HG03378 (cell line): ENCODE results near the gene GALE.
"Not testable (repeated sequence)": the region's sequence is repeated elsewhere in the genome, so short reads cannot be mapped to it uniquely, and the experiment has no call there.

ENCODE experiments used
- ATAC-seq: cut with Tn5 transposase; IDR thresholded peaks from one replicate; pipeline ENCODE4 v1.9.1; 2021; ENCODE audit warnings: mild to moderate bottlenecking, moderate library complexity; ENCODE audit not compliant: unreplicated experiment

The GALE gene

GRCh38 chr1:23800400-23801337 lies at the start of gene GALE:
Gene GALE, minus strand, starts transcription at chr1:23800754. Its CDS starts 1,747 bp downstream, at chr1:23799007.
- ATAC-seq = no peak

GRCh38 chr1:23848673-23849616 lies 48.4 kb upstream of the GALE start:
- no peak for ATAC-seq

- not testable (repeated sequence) for ATAC-seq
Measured at GRCh38 chr1:23847482-23848095, 47.0 kb upstream of the GALE start.

- ATAC-seq = no peak
Measured at GRCh38 chr1:23845163-23845562, 44.6 kb upstream of the GALE start.

- ATAC-seq = no peak
Measured at GRCh38 chr1:23843644-23844043, 43.1 kb upstream of the GALE start.

- ATAC-seq = no peak
Measured at GRCh38 chr1:23838401-23838866, 37.9 kb upstream of the GALE start.

- ATAC-seq = no peak
Measured at GRCh38 chr1:23837908-23838307, 37.4 kb upstream of the GALE start.

- no peak for ATAC-seq
Measured at GRCh38 chr1:23836037-23836436, 35.5 kb upstream of the GALE start.

- ATAC-seq = not testable (repeated sequence)
Measured at GRCh38 chr1:23834156-23834555, 33.6 kb upstream of the GALE start.

GRCh38 chr1:23827717-23828116 lies 27.2 kb upstream of the GALE start:
- ATAC-seq = no peak

GRCh38 chr1:23826590-23826989 lies 26.0 kb upstream of the GALE start:
- not testable (repeated sequence) for ATAC-seq

GRCh38 chr1:23825762-23826522 lies 25.4 kb upstream of the GALE start:
- ATAC-seq = peak; percentile 47

GRCh38 chr1:23825076-23825761 lies 24.7 kb upstream of the GALE start, which contains the start of gene HMGCL:
Gene HMGCL, minus strand, starts transcription at chr1:23825429. Its CDS starts 14 bp downstream, at chr1:23825415.
- ATAC-seq = peak; percentile 63

GRCh38 chr1:23824711-23825075 lies 24.1 kb upstream of the GALE start:
- no peak for ATAC-seq

GRCh38 chr1:23823767-23824166 lies 23.2 kb upstream of the GALE start:
- no peak for ATAC-seq

- ATAC-seq = no peak
Measured at GRCh38 chr1:23817633-23818032, 17.1 kb upstream of the GALE start.

GRCh38 chr1:23816906-23817305 lies 16.4 kb upstream of the GALE start:
- ATAC-seq = no peak

GRCh38 chr1:23816361-23816760 lies 15.8 kb upstream of the GALE start:
- no peak for ATAC-seq

- no peak for ATAC-seq
Measured at GRCh38 chr1:23814016-23814415, 13.5 kb upstream of the GALE start.
